IPS-20b (cell line): ENCODE measurements around the gene HM13.
"Not testable (repeated sequence)": the region's sequence is repeated elsewhere in the genome, so short reads cannot be mapped to it uniquely, and the experiment has no call there.

Experiments used
- H3K27ac ChIP-seq: one replicate; pipeline ENCODE4 v1.5.1; 2013; ENCODE audit warnings: low read length
- H3K27me3 ChIP-seq: 2 replicates; pipeline ENCODE4 v1.6.1; 2013; ENCODE audit warnings: mild to moderate bottlenecking, low read length, inconsistent platforms; ENCODE audit not compliant: insufficient read depth
- H3K36me3 ChIP-seq: 2 replicates; pipeline ENCODE4 v1.6.1; 2013; ENCODE audit warnings: low read depth, mild to moderate bottlenecking, inconsistent platforms, low read length, moderate library complexity; ENCODE audit not compliant: insufficient read depth
- H3K4me1 ChIP-seq: 2 replicates; pipeline ENCODE4 v1.6.1; 2013; ENCODE audit warnings: mild to moderate bottlenecking, control low read depth, inconsistent platforms, low read length, moderate library complexity; ENCODE audit not compliant: insufficient read depth
- H3K4me3 ChIP-seq: 2 replicates; pipeline ENCODE4 v1.5.1; 2013; ENCODE audit warnings: mild to moderate bottlenecking, low read length, inconsistent platforms
- H3K9ac ChIP-seq: 2 replicates; pipeline ENCODE4 v1.6.1; 2013; ENCODE audit warnings: low read depth, mild to moderate bottlenecking, inconsistent platforms, low read length, moderate library complexity
- H3K9me3 ChIP-seq: 2 replicates; pipeline ENCODE4 v1.6.1; 2013; ENCODE audit warnings: mild to moderate bottlenecking, low read depth, low read length, inconsistent platforms; ENCODE audit not compliant: insufficient read depth

Gene HM13

DNA sequence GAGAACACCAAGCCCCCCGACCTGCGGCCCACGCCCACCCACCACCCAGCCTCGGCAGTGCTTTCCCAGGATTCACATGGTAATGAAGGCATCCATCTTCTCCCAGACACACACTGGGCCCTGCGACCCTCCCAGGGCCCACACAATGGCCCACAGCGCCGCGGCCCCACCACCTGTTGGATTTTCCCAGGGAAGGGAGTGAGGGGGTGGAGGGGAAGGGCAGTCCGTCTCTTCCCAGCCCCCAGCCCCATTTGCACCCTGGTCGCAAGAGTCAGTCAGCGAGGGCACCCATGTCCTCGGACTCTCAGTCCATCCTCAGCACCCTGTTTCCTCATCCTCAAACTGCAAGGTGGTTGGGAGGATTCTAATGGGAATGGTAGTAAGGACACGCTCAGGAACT, 67.1 kb downstream of the HM13 start:
- peaks cover 28% of the 10 kb centered on the region; the same call in 1 of the 2 replicates for H3K4me1 ChIP-seq
- peak overlapping the region; percentile 64; the same call in 1 of the 2 replicates for H3K9ac ChIP-seq

DNA sequence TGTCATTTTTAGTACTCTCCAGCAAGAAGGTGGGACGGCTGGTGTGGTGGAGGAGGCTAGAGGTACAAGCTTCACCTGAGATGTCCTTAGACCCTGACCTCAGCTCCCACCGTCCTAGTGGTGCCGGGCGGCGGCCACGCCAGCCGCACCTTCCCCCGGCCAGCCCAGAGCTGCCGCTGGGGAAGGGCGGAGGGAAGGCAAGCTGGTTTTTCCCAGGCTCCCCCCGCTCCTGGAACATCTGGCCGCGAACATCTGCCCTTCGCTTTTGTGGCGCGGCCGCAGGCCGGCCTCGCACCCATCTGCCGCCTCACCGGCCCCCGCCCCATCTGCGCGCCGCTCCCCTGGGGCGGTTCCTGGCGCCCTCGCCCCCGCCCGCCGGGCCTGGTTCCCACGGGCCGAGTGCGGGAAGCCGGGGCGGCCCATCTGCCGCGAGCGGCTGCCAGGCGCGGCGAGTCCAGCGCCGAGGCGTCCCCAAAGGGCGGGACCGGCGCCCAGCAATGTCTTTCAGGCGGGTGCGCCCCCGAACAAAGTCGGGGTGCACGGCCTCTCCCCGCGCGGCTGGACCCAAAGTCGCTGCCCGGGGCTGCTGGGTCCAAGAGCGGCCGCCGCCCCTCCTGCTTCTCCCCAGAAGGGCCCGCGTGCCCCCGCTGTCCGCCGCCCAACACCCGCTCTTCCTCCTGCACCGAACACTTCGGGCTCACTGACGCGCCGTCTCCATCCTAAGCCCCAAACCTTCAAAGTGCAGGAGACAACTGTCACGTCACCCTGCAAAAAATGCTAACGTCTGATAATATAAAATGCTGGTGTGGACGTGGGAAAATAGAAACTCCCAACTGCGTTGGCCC, 73.5 kb downstream of the HM13 start:
- Histone ChIP-seq H3K9ac (peak overlapping the region; percentile 32; the same call in 1 of the 2 replicates), H3K9me3 (no peaks in the 10 kb centered on the region), H3K36me3 (no peaks in the 10 kb centered on the region), H3K4me3 (peak overlapping the region; percentile 57; the same call in 1 of the 2 replicates), H3K27ac (no peak overlapping the region), H3K27me3 (peaks cover 21% of the 10 kb centered on the region), H3K4me1 (peaks cover 25% of the 10 kb centered on the region)

More for the DNA sequence above, 67.1 kb downstream of the HM13 start:
- Histone ChIP-seq H3K4me3 (peak overlapping the region; percentile 14; the same call in 1 of the 2 replicates), H3K36me3 (no peaks in the 10 kb centered on the region), H3K27me3 (no peaks in the 10 kb centered on the region), H3K9me3 (no peaks in the 10 kb centered on the region), H3K27ac (peak overlapping the region; percentile 69)

GRCh38 chr20:31590717-31591225, 76.5 kb downstream of the HM13 start:
- H3K9me3 ChIP-seq: no peaks in the 10 kb centered on the region
- peak overlapping the region; percentile 37; the same call in 1 of the 2 replicates for H3K9ac ChIP-seq
- H3K4me3 ChIP-seq: no peak overlapping the region
- peaks cover 33% of the 10 kb centered on the region for H3K4me1 ChIP-seq
- H3K27ac ChIP-seq: peak overlapping the region; percentile 3
- H3K27me3 ChIP-seq: peaks cover 21% of the 10 kb centered on the region
- H3K36me3 ChIP-seq: no peaks in the 10 kb centered on the region

DNA sequence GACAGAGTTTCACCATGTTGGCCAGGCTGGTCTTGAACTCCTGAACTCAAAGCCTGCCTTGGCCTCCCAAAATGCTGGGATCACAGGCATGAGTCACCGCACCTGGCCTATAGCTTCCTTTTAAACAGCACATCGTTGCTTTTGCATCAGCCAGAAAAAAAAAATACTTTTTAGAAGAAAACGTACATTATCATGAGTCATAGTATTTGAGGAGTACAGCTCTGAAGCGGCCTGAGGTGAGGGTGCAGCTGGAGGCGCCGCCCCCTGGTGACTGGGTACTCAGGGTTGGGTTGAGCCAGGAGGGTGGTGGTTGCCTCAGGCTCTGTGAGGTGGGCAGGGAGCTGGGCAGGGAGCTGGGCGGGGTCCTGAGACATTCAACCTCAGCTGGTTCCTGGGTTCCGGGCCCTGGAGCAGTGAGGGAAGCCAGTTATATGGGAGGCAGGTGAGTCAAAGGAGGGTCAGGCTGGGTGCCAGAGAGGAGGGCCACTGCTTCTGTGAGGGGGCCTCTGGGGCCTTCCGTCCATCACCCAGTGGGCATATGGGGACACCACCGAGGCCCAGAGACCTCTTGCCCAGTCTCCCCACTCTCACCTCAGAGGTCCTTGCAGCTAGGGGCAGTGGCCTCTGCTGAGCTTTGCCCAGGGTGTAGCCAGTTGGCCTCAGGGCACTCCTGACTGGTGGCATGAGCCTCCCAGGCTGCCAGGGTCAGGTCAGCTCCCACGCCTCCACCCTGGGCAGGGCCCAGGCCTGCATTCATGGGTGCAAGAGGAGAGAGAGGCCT, 79.2 kb downstream of the HM13 start:
- H3K36me3 ChIP-seq: no peaks in the 10 kb centered on the region
- H3K4me1 ChIP-seq: peaks cover 23% of the 10 kb centered on the region
- H3K9ac ChIP-seq: no peak overlapping the region
- no peak overlapping the region for H3K27ac ChIP-seq
- no peak overlapping the region for H3K4me3 ChIP-seq
- H3K27me3 ChIP-seq: peaks cover 5% of the 10 kb centered on the region; the same call in 1 of the 2 replicates
- no peaks in the 10 kb centered on the region for H3K9me3 ChIP-seq

GRCh38 chr20:31594002-31594557, 79.8 kb downstream of the HM13 start:
- Histone ChIP-seq H3K27me3 (no peaks in the 10 kb centered on the region), H3K9ac (peak overlapping the region; percentile 64; the same call in 1 of the 2 replicates), H3K4me1 (peaks cover 22% of the 10 kb centered on the region), H3K4me3 (no peak overlapping the region), H3K9me3 (no peaks in the 10 kb centered on the region), H3K36me3 (no peaks in the 10 kb centered on the region), H3K27ac (no peak overlapping the region)

DNA sequence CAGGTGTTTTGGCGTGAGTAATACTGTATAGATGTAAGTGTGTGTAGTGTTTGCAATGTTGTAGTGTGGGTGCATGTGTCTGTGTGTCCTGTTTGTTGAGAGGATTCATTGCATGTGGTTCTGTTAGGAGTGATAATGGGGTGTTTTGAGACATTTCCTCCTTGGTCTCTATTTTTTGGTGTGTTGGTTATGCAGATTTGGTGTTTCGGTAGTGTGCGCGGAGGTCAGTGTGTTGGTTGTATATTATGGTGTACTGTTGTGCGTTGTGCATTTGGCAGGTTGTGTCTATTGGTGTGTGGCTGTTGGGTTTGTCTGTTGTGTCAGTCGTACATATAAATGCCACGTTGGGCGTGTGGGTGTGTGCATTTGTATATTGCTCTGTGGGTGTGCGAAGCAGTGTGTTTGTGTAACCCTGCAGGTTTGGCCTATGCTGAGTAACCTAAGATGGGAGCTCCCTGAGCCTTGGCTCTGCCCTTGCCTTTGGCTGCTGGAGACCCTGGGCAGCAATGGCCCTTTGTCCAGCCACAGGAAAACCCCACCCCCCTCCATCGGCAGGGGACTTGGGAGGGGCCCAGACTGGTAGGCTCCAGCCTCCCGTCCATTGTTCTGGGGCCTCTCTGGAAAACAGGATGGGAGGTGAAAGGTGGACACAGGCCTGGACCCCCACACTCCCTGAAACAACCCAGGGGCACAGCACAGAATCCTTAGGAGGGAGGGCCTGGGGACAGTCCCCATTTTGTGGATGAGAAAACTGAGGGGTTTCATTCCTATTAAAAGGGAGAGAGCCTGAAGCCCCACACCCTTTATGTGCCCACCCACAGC, 80.5 kb downstream of the HM13 start:
- no peaks in the 10 kb centered on the region for H3K36me3 ChIP-seq
- H3K9me3 ChIP-seq: no peaks in the 10 kb centered on the region
- H3K9ac ChIP-seq: peak overlapping the region; percentile 64; the same call in 1 of the 2 replicates
- H3K27ac ChIP-seq: peak overlapping the region; percentile 68
- no peaks in the 10 kb centered on the region for H3K27me3 ChIP-seq
- peaks cover 22% of the 10 kb centered on the region for H3K4me1 ChIP-seq
- peak overlapping the region; percentile 16; the same call in 1 of the 2 replicates for H3K4me3 ChIP-seq

- peak overlapping the region; percentile 16; the same call in 1 of the 2 replicates for H3K4me3 ChIP-seq
- peak overlapping the region; percentile 68 for H3K27ac ChIP-seq
- H3K4me1 ChIP-seq: peaks cover 22% of the 10 kb centered on the region
- H3K27me3 ChIP-seq: no peaks in the 10 kb centered on the region
- H3K9ac ChIP-seq: peak overlapping the region; percentile 64; the same call in 1 of the 2 replicates
- no peaks in the 10 kb centered on the region for H3K9me3 ChIP-seq
- no peaks in the 10 kb centered on the region for H3K36me3 ChIP-seq
Measured at GRCh38 chr20:31595380-31595653, 81.1 kb downstream of the HM13 start.

DNA sequence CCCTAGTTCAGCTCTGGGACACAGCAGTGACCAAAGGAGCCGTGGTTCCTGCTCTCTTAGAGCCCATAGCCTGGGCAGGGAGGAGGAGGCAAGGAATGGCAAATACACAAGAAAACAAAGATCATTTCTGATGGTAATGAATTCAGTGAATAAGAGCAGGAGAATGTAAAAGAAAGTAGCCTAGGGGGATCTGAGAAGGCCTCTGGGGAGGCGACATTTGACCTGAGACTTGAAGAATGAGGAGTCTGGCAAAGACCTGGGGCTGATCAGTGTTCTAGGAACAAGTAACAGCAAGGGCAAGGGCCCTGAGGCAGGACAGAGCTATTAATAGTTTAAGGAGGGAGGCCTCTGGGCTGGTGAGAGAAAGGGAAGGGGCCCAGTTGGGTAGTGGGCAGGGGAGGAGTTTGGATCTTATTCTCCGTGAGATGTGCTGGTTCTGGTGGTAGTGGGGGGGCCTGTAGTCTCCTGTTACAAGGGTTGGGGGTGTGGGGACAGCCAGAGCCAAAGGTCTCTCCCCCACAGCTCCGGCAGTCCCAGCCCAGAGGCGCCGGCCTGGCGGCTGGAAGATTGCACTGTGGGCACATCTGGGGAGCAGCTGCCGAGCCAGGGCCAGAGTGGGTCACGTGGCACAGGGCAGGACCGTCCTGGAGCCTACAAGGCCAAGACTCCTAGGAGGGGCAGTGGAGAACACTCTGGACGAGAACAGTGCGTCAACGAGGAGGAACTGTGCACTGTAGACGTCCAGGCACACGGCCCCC, 81.6 kb downstream of the HM13 start:
- Histone ChIP-seq H3K36me3 (no peaks in the 10 kb centered on the region), H3K9ac (peak overlapping the region; percentile 64), H3K9me3 (no peaks in the 10 kb centered on the region), H3K4me1 (peaks cover 22% of the 10 kb centered on the region), H3K27me3 (no peaks in the 10 kb centered on the region), H3K27ac (peak overlapping the region; percentile 68), H3K4me3 (no peak overlapping the region)

DNA sequence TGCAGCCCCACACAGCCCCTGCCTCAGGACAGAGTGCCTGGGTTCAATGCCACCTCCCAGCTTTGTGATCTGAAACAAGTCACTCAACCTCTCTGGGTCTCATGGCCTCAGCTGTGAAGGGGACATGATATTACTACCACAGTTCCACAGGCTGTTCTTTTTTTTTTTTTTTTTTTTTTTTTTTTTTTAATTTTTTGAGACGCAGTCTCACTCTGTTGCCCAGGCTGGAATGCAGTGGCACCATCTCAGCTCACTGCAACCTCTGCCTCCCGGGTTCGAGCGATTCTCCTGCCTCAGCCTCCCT, 82.1 kb downstream of the HM13 start:
- H3K36me3 ChIP-seq, H3K27me3 ChIP-seq, H3K9me3 ChIP-seq, H3K4me3 ChIP-seq: not testable (repeated sequence)
- peak overlapping the region; percentile 55 for H3K9ac ChIP-seq
- H3K4me1 ChIP-seq: peaks cover 16% of the 10 kb centered on the region
- peak overlapping the region; percentile 40 for H3K27ac ChIP-seq

- Histone ChIP-seq H3K4me3 (no peak overlapping the region), H3K27ac (no peak overlapping the region), H3K4me1 (peaks cover 15% of the 10 kb centered on the region), H3K9me3 (no peaks in the 10 kb centered on the region), H3K9ac (no peak overlapping the region), H3K27me3 (no peaks in the 10 kb centered on the region), H3K36me3 (no peaks in the 10 kb centered on the region)
Measured at GRCh38 chr20:31596831-31597480, 82.7 kb downstream of the HM13 start.
